Activated effector memory CD4-positive, alpha-beta T cell treated with Interleukin-2 at 50 U/mL for 16 hours (primary cell): ENCODE measurements around the gene PIP5KL1.

Source experiments
- DNase-seq: peaks from one replicate; pipeline ENCODE4 v3.0.0-alpha.2; 2020

PIP5KL1 gene

GRCh38 chr9:127928676-127929624 lies 1.6 kb downstream of the PIP5KL1 start:
- no peak for DNase-seq

GRCh38 chr9:127927988-127928675 lies 2.4 kb downstream of the PIP5KL1 start:
- no peak for DNase-seq

- peak; percentile 59 for DNase-seq
These were observed 3.2 kb downstream of the PIP5KL1 start for GRCh38 chr9:127927201-127927987.

GRCh38 chr9:127926906-127927200 lies 3.7 kb downstream of the PIP5KL1 start:
- no peak for DNase-seq

- no peak for DNase-seq
These were observed 4.3 kb downstream of the PIP5KL1 start for GRCh38 chr9:127925959-127926905.

- DNase-seq: no peak
These were observed 5.7 kb downstream of the PIP5KL1 start for GRCh38 chr9:127924736-127925444.

GRCh38 chr9:127923771-127924170 lies 6.8 kb downstream of the PIP5KL1 start:
- no peak for DNase-seq

- no peak for DNase-seq
These were observed 7.5 kb downstream of the PIP5KL1 start for GRCh38 chr9:127923046-127923445.

GRCh38 chr9:127921557-127922120 lies 8.9 kb downstream of the PIP5KL1 start:
- peak; percentile 68 for DNase-seq

- DNase-seq: no peak
These were observed 9.8 kb downstream of the PIP5KL1 start for GRCh38 chr9:127920794-127921193.

GRCh38 chr9:127919253-127919815 lies 11.2 kb downstream of the PIP5KL1 start:
- DNase-seq: no peak

GRCh38 chr9:127918183-127919107 lies 12.1 kb downstream of the PIP5KL1 start:
- DNase-seq: no peak

- DNase-seq: no peak
These were observed 13.0 kb downstream of the PIP5KL1 start for GRCh38 chr9:127917603-127918002.

- DNase-seq: peak; percentile 94
These were observed 13.6 kb downstream of the PIP5KL1 start, which contains the start of gene ST6GALNAC4 for GRCh38 chr9:127916720-127917581. Gene ST6GALNAC4 (minus strand): TSS chr9:127917041. CDS start chr9:127916419, 622 bp downstream.

- no peak for DNase-seq
These were observed 14.5 kb downstream of the PIP5KL1 start for GRCh38 chr9:127915801-127916719.

- no peak for DNase-seq
These were observed 15.2 kb downstream of the PIP5KL1 start for GRCh38 chr9:127915325-127915752.

- DNase-seq: no peak
These were observed 16.9 kb downstream of the PIP5KL1 start for GRCh38 chr9:127913682-127914081.
